HG03439 (cell line): Measurements from ENCODE around the gene KCNH2.

Source experiments
- ATAC-seq: cut with Tn5 transposase; IDR thresholded peaks from one replicate; pipeline ENCODE4 v1.9.1; 2021; ENCODE audit warnings: mild to moderate bottlenecking, moderate library complexity; ENCODE audit not compliant: unreplicated experiment

Gene KCNH2

GRCh38 chr7:150962553-150963399 lies 15.3 kb downstream of the KCNH2 start:
- no peak for ATAC-seq

- no peak for ATAC-seq
Observed at GRCh38 chr7:150962290-150962552, 15.9 kb downstream of the KCNH2 start.

- no peak for ATAC-seq
Observed at GRCh38 chr7:150961510-150962289, 16.4 kb downstream of the KCNH2 start.

- ATAC-seq: no peak
Observed at GRCh38 chr7:150959739-150960734, 18.1 kb downstream of the KCNH2 start.

GRCh38 chr7:150959081-150959480 lies 19.0 kb downstream of the KCNH2 start:
- ATAC-seq: no peak

GRCh38 chr7:150958597-150958996 lies 19.5 kb downstream of the KCNH2 start:
- ATAC-seq: no peak

GRCh38 chr7:150958062-150958552 lies 20.0 kb downstream of the KCNH2 start:
- no peak for ATAC-seq

- ATAC-seq: no peak
Observed at GRCh38 chr7:150957133-150958020, 20.7 kb downstream of the KCNH2 start.

- no peak for ATAC-seq
Observed at GRCh38 chr7:150956395-150957132, 21.6 kb downstream of the KCNH2 start.

- no peak for ATAC-seq
Observed at GRCh38 chr7:150955519-150956394, 22.4 kb downstream of the KCNH2 start.

- ATAC-seq: no peak
Observed at GRCh38 chr7:150954986-150955518, 23.1 kb downstream of the KCNH2 start.

GRCh38 chr7:150954201-150954985 lies 23.7 kb downstream of the KCNH2 start:
- no peak for ATAC-seq

- no peak for ATAC-seq
Observed at GRCh38 chr7:150953061-150953997, 24.8 kb downstream of the KCNH2 start.

GRCh38 chr7:150952331-150953050 lies 25.6 kb downstream of the KCNH2 start:
- ATAC-seq: no peak

GRCh38 chr7:150951521-150951920 lies 26.6 kb downstream of the KCNH2 start:
- ATAC-seq: no peak

- no peak for ATAC-seq
Observed at GRCh38 chr7:150951181-150951520, 27.0 kb downstream of the KCNH2 start.
